ENCODE measurements around the gene OR9Q1. TPM values are rescaled to one million over a fixed set of nuclear protein-coding genes. Genes with fewer than 3 reads are reported as not detected.
"Not testable (repeated sequence)": the region's sequence is repeated elsewhere in the genome, so short reads cannot be mapped to it uniquely, and the experiment has no call there.

OR9Q1 gene
- total and polyA plus RNA-seq, 2 donors (not counting 1 experiment from before 2014, with no cell fraction given): not detected

DNA sequence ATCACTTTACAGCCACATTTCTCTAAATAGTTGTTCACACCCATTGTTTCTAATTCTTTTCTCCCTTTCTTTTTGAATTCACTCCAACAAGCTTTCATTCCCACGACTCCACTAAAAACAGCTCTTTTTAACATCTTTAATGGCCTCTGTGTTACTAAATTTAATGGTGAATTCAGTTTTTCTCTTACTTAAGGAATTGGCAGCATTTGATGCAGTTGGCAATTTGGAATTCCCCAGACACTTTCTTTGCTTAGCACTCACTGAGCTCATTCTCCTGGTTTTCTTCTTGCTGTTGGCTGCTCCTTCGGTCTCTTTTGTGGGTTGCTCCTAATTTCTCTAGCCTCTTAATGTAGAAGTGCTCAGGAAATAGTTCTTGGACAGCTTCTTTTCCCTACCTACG is 40.5 kb upstream of the OR9Q1 start:
- no peaks in the 10 kb centered on the region for H3K9me3 ChIP-seq (ENCODE audit: control insufficient read depth, insufficient read depth, low read depth, low read length)
- H4K20me1 ChIP-seq (ENCODE audit: control insufficient read depth, extremely low read depth, insufficient read depth, low read length): no peaks in the 10 kb centered on the region
- no peak overlapping the region for H3K4me3 ChIP-seq (replicated peaks in 1 of 4; ENCODE audit: control extremely low read depth in 1 of 4, insufficient read depth in 1 of 4, low read depth in 3 of 4, low read length in 4 of 4)
- H3K9ac ChIP-seq (ENCODE audit: insufficient read depth, low read length): no peak overlapping the region
- H3K79me2 ChIP-seq (ENCODE audit: control insufficient read depth, insufficient read depth, low read length): no peaks in the 10 kb centered on the region
- H3K4me1 ChIP-seq (ENCODE audit: control insufficient read depth, extremely low read depth, insufficient read depth, low read length): no peaks in the 10 kb centered on the region
- no peak overlapping the region for H3K4me2 ChIP-seq (ENCODE audit: extremely low read depth, insufficient read depth, low read length)
- no peak for DNase-seq (ENCODE audit: low read depth in 2 of 2)
- H2AFZ ChIP-seq (ENCODE audit: low read length): no peak overlapping the region
- no peaks in the 10 kb centered on the region for H3K27me3 ChIP-seq (ENCODE audit: control insufficient read depth, insufficient read depth, low read length)
- TF ChIP-seq, protein P1, sequence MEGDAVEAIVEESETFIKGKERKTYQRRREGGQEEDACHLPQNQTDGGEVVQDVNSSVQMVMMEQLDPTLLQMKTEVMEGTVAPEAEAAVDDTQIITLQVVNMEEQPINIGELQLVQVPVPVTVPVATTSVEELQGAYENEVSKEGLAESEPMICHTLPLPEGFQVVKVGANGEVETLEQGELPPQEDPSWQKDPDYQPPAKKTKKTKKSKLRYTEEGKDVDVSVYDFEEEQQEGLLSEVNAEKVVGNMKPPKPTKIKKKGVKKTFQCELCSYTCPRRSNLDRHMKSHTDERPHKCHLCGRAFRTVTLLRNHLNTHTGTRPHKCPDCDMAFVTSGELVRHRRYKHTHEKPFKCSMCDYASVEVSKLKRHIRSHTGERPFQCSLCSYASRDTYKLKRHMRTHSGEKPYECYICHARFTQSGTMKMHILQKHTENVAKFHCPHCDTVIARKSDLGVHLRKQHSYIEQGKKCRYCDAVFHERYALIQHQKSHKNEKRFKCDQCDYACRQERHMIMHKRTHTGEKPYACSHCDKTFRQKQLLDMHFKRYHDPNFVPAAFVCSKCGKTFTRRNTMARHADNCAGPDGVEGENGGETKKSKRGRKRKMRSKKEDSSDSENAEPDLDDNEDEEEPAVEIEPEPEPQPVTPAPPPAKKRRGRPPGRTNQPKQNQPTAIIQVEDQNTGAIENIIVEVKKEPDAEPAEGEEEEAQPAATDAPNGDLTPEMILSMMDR (conservative IDR thresholded peaks at IDR 0.05 in 1 of 2, IDR thresholded peaks at IDR 0.05 in 1 of 2; ENCODE audit: low read depth in 1 of 2, low read length in 2 of 2): no peak
- no peak for TF ChIP-seq EZH2 (IDR thresholded peaks at IDR 0.05; ENCODE audit: low read length, missing control alignments)
- H3K27ac ChIP-seq (ENCODE audit: insufficient read depth, low read length): no peak overlapping the region
- no peaks in the 10 kb centered on the region for H3K36me3 ChIP-seq (ENCODE audit: control insufficient read depth, insufficient read depth, low read length)

DNA sequence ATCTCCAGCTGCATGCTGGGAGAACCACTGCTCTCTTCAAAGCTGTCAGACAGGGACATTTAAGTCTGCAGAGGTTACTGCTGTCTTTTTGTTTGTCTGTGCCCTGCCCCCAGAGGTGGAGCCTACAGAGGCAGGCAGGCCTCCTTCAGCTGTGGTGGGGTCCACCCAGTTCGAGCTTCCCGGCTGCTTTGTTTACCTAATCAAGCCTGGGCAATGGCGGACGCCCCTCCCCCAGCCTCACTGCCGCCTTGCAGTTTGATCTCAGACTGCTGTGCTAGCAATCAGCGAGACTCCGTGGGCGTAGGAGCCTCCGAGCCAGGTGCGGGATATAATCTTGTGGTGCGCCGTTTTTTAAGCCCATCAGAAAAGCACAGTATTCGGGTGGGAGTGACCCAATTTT is 24.2 kb upstream of the OR9Q1 start:
- not testable (repeated sequence) for DNase-seq (ENCODE audit: low read depth in 2 of 2); H3K9me3 ChIP-seq (ENCODE audit: control insufficient read depth, insufficient read depth, low read depth, low read length); H3K27me3 ChIP-seq (ENCODE audit: control insufficient read depth, insufficient read depth, low read length); H3K27ac ChIP-seq (ENCODE audit: insufficient read depth, low read length); H3K4me1 ChIP-seq (ENCODE audit: control insufficient read depth, extremely low read depth, insufficient read depth, low read length); H3K4me2 ChIP-seq (ENCODE audit: extremely low read depth, insufficient read depth, low read length); H3K36me3 ChIP-seq (ENCODE audit: control insufficient read depth, insufficient read depth, low read length); H4K20me1 ChIP-seq (ENCODE audit: control insufficient read depth, extremely low read depth, insufficient read depth, low read length); H3K4me3 ChIP-seq (replicated peaks in 1 of 4; ENCODE audit: control extremely low read depth in 1 of 4, insufficient read depth in 1 of 4, low read depth in 3 of 4, low read length in 4 of 4); H2AFZ ChIP-seq (ENCODE audit: low read length); H3K79me2 ChIP-seq (ENCODE audit: control insufficient read depth, insufficient read depth, low read length); H3K9ac ChIP-seq (ENCODE audit: insufficient read depth, low read length)

DNA sequence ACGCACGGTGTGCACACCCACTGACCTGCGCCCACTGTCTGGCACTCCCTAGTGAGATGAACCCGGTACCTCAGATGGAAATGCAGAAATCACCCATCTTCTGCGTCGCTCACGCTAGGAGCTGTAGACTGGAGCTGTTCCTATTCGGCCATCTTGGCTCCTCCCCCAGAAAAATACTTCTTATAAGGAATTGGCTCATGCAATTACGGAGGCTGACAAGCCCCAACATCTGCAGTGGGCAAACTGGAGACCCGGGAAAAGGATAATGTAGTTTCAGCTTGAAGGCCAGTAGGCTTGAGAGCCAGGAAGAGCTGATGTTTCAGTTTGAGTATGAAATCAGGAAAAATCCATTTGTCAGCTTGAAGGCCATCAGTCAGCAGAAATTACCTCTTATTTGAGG is 23.7 kb upstream of the OR9Q1 start:
- not testable (repeated sequence) for H3K36me3 ChIP-seq (ENCODE audit: control insufficient read depth, insufficient read depth, low read length); H3K4me2 ChIP-seq (ENCODE audit: extremely low read depth, insufficient read depth, low read length); H3K79me2 ChIP-seq (ENCODE audit: control insufficient read depth, insufficient read depth, low read length); H3K9me3 ChIP-seq (ENCODE audit: control insufficient read depth, insufficient read depth, low read depth, low read length); H2AFZ ChIP-seq (ENCODE audit: low read length); H3K4me3 ChIP-seq (replicated peaks in 1 of 4; ENCODE audit: control extremely low read depth in 1 of 4, insufficient read depth in 1 of 4, low read depth in 3 of 4, low read length in 4 of 4); H3K27me3 ChIP-seq (ENCODE audit: control insufficient read depth, insufficient read depth, low read length); DNase-seq (ENCODE audit: low read depth in 2 of 2); H3K27ac ChIP-seq (ENCODE audit: insufficient read depth, low read length); H3K4me1 ChIP-seq (ENCODE audit: control insufficient read depth, extremely low read depth, insufficient read depth, low read length); H3K9ac ChIP-seq (ENCODE audit: insufficient read depth, low read length); H4K20me1 ChIP-seq (ENCODE audit: control insufficient read depth, extremely low read depth, insufficient read depth, low read length)

DNA sequence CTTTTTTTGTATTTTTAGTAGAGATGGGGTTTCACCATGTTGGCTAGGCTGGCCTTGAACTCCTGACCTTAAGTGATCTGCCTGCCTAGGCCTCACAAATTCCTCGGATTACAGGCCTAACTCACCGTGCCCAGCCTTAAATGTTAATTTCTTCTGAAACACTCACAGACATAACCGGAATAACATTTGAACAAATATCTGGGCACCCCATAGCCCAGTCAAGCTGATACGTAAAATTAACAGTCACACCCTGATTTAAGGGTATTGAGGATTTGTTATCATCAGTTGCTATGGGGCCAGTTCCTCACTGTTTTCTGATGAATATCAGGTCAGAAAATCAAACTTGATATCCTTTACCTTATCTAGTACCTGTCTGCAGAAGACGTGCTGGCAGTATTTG is 23.0 kb upstream of the OR9Q1 start:
- TF ChIP-seq EZH2 (IDR thresholded peaks at IDR 0.05; ENCODE audit: low read length, missing control alignments): no peak
- TF ChIP-seq, protein P1 (conservative IDR thresholded peaks at IDR 0.05 in 1 of 2, IDR thresholded peaks at IDR 0.05 in 1 of 2; ENCODE audit: low read depth in 1 of 2, low read length in 2 of 2): no peak
- no peaks in the 10 kb centered on the region for H3K27me3 ChIP-seq (ENCODE audit: control insufficient read depth, insufficient read depth, low read length)
- no peak overlapping the region for H3K4me3 ChIP-seq (replicated peaks in 1 of 4; ENCODE audit: control extremely low read depth in 1 of 4, insufficient read depth in 1 of 4, low read depth in 3 of 4, low read length in 4 of 4)

More for the DNA sequence above, 23.0 kb upstream of the OR9Q1 start:
- H3K27ac ChIP-seq (ENCODE audit: insufficient read depth, low read length): no peak overlapping the region
- H3K4me2 ChIP-seq (ENCODE audit: extremely low read depth, insufficient read depth, low read length): no peak overlapping the region
- H3K4me1 ChIP-seq (ENCODE audit: control insufficient read depth, extremely low read depth, insufficient read depth, low read length): no peaks in the 10 kb centered on the region
- no peak overlapping the region for H2AFZ ChIP-seq (ENCODE audit: low read length)
- DNase-seq (ENCODE audit: low read depth in 2 of 2): no peak
- no peaks in the 10 kb centered on the region for H4K20me1 ChIP-seq (ENCODE audit: control insufficient read depth, extremely low read depth, insufficient read depth, low read length)
- H3K79me2 ChIP-seq (ENCODE audit: control insufficient read depth, insufficient read depth, low read length): no peaks in the 10 kb centered on the region
- H3K36me3 ChIP-seq (ENCODE audit: control insufficient read depth, insufficient read depth, low read length): no peaks in the 10 kb centered on the region
- no peak overlapping the region for H3K9ac ChIP-seq (ENCODE audit: insufficient read depth, low read length)
- H3K9me3 ChIP-seq (ENCODE audit: control insufficient read depth, insufficient read depth, low read depth, low read length): no peaks in the 10 kb centered on the region

Measured in fibroblast of lung (primary cell).